Measurements from ENCODE around the gene RHBDD2.

DNA sequence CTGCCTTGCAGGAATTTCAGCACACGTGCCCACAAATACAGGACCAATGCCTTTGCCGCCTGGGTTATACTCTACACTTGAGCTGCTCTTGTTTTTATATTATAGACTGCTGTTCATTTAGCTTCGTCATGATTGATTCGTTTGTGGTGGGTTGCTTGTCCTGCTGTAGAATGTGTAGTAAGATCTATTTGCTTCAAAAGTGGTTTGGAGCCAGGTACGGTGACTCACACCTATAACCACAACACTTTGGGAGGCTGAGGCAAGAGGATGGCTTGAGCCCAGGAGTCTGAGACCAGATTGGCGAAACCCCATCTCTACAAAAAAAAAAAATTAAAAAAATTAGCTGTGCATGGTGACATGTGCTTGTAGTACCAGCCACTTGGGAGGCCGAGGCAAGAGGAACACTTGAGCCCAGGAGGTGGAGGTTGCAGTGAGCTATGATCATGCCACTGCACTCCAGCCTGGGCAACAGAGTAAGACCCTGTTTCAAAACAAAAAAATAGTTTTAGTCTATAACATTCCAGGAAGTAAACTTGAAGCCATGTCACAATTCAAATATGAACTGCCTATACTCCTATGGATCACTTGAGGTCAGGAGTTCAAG lies 9.0 kb upstream of the RHBDD2 start:
- TF ChIP-seq, protein P1, sequence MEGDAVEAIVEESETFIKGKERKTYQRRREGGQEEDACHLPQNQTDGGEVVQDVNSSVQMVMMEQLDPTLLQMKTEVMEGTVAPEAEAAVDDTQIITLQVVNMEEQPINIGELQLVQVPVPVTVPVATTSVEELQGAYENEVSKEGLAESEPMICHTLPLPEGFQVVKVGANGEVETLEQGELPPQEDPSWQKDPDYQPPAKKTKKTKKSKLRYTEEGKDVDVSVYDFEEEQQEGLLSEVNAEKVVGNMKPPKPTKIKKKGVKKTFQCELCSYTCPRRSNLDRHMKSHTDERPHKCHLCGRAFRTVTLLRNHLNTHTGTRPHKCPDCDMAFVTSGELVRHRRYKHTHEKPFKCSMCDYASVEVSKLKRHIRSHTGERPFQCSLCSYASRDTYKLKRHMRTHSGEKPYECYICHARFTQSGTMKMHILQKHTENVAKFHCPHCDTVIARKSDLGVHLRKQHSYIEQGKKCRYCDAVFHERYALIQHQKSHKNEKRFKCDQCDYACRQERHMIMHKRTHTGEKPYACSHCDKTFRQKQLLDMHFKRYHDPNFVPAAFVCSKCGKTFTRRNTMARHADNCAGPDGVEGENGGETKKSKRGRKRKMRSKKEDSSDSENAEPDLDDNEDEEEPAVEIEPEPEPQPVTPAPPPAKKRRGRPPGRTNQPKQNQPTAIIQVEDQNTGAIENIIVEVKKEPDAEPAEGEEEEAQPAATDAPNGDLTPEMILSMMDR (conservative IDR thresholded peaks at IDR 0.05), result no peak
- TF ChIP-seq ZFX (IDR thresholded peaks at IDR 0.05), result no peak

Data from C4-2B (cell line).